ENCODE results near the gene PPFIA1. TPM values are rescaled to one million over a fixed set of nuclear protein-coding genes. Genes with fewer than 3 reads are reported as not detected.

The PPFIA1 gene
- total and polyA plus RNA-seq, 10 of the 15 experiments (the other 5 are each of a cell fraction or from before 2014, with no cell fraction given): 5.2 to 26.2 (median 15.8) TPM

- no peaks in the 10 kb centered on the region for H3K79me2 ChIP-seq (ENCODE audit: control insufficient read depth, insufficient read depth, low read length)
- ATAC-seq (no peak), DNase-seq (ENCODE audit: low read depth, low spot score) (no peak), FAIRE-seq (no peak)
- ChIA-PET CTCF (interaction anchor here (0.9 to 2.6 kb wide), 2 partner anchors 32 to 241 kb away, joined by 3 to 9 read pairs; no protein-coding TSS in a partner anchor), RAD21 (ENCODE audit: unreplicated experiment) (no interaction called here), SMC1A (ENCODE audit: uncharacterized antibody, unreplicated experiment) (interaction anchor here (0.9 kb wide), 1 partner anchor 34 kb away, joined by 3 read pairs; no protein-coding TSS in a partner anchor), POLR2A (no interaction called here)
- H3K36me3 ChIP-seq (ENCODE audit: control insufficient read depth in 2 of 2, insufficient read depth in 2 of 2, low read length in 1 of 2): no peaks in the 10 kb centered on the region
- 60% methylated on average over 8 of the region's 8 CpGs for WGBS (ENCODE audit: insufficient coverage, insufficient replicate concordance, low lambda C conversion rate, missing lambda C conversion rate)
- H3K4me3 ChIP-seq: no peak overlapping the region
- no TSS peak for BruUV-seq (replicated peaks)
- H3K27me3 ChIP-seq (replicated peaks in 1 of 2; ENCODE audit: control insufficient read depth in 2 of 2, insufficient read depth in 2 of 2, low read length in 1 of 2): peaks cover 0 to 5% of the 10 kb centered on the region in 2 experiments; a peak in 3 of 4 replicates
- no peaks in the 10 kb centered on the region; the same call in 2 of the 3 replicates for H3K9me3 ChIP-seq (replicated peaks; ENCODE audit: control insufficient read depth, insufficient read depth, low read length)
- H3K9ac ChIP-seq (ENCODE audit: control insufficient read depth, insufficient read depth, low read length): no peak overlapping the region
- intact Hi-C loops (cut with micrococcal nuclease; ENCODE audit: unreplicated experiment): no loop called here
- no peaks in the 10 kb centered on the region for H4K20me1 ChIP-seq (ENCODE audit: control insufficient read depth, insufficient read depth)
- H3K27ac ChIP-seq (ENCODE audit: control insufficient read depth, insufficient read depth): no peak overlapping the region
- H3K4me2 ChIP-seq (ENCODE audit: control insufficient read depth, insufficient read depth): no peak overlapping the region
- in situ Hi-C loops (cut with MboI): no loop called here
- TF ChIP-seq CBX3 (IDR thresholded peaks at IDR 0.05; ENCODE audit: borderline replicate concordance, low read depth): no peak
- no peak for TF ChIP-seq ETV6 (conservative IDR thresholded peaks at IDR 0.05 in 1 of 2, IDR thresholded peaks at IDR 0.05 in 1 of 2; ENCODE audit: borderline replicate concordance in 1 of 2, low read depth in 1 of 2)
- no peak for TF ChIP-seq PAX8 (IDR thresholded peaks at IDR 0.05)
- peaks cover 2% of the 10 kb centered on the region; the same call in 1 of the 2 replicates for H3K4me1 ChIP-seq (ENCODE audit: control insufficient read depth, insufficient read depth, low read length)
- no peak overlapping the region for H2AFZ ChIP-seq (ENCODE audit: control insufficient read depth, low read depth, low read length)
These were observed 40.2 kb upstream of the PPFIA1 start for GRCh38 chr11:70230151-70230839.

- no peak for FAIRE-seq
- no peak for TF ChIP-seq NBN (IDR thresholded peaks at IDR 0.05)
- TF ChIP-seq SREBF2 (IDR thresholded peaks at IDR 0.05; ENCODE audit: low read length): no peak
- TF ChIP-seq MXI1 (IDR thresholded peaks at IDR 0.05; ENCODE audit: low read depth, low read length): no peak
- no peak for TF ChIP-seq ZNF592 (IDR thresholded peaks at IDR 0.05)
- no peak for TF ChIP-seq CHD4 (IDR thresholded peaks at IDR 0.05)
- TF ChIP-seq LARP7 (IDR thresholded peaks at IDR 0.05): no peak
These were observed 39.4 kb upstream of the PPFIA1 start for GRCh38 chr11:70230840-70231710.

More at GRCh38 chr11:70230840-70231710, 39.4 kb upstream of the PPFIA1 start:
- no peak overlapping the region for H3K9ac ChIP-seq (ENCODE audit: control insufficient read depth, insufficient read depth, low read length)
- ChIA-PET CTCF (interaction anchor here (0.9 kb wide), 1 partner anchor 33 kb away, joined by 3 read pairs; no protein-coding TSS in a partner anchor), RAD21 (ENCODE audit: unreplicated experiment) (no interaction called here), SMC1A (ENCODE audit: uncharacterized antibody, unreplicated experiment) (interaction anchor here (0.9 kb wide), 1 partner anchor 35 kb away, joined by 3 read pairs; no protein-coding TSS in a partner anchor), POLR2A (no interaction called here)
- DNase-seq (ENCODE audit: low read depth, low spot score): no peak
- H3K27ac ChIP-seq (ENCODE audit: control insufficient read depth, insufficient read depth): no peak overlapping the region
- WGBS (ENCODE audit: insufficient coverage, insufficient replicate concordance, low lambda C conversion rate, missing lambda C conversion rate): 48% methylated on average over 22 of the region's 22 CpGs
- ATAC-seq: no peak
- no peaks in the 10 kb centered on the region for H4K20me1 ChIP-seq (ENCODE audit: control insufficient read depth, insufficient read depth)
- peaks cover 0 to 3% of the 10 kb centered on the region in 2 experiments; a peak in 2 of 4 replicates for H3K27me3 ChIP-seq (replicated peaks in 1 of 2; ENCODE audit: control insufficient read depth in 2 of 2, insufficient read depth in 2 of 2, low read length in 1 of 2)
- in situ Hi-C loops (cut with MboI): no loop called here
- BruUV-seq (replicated peaks): no TSS peak
- H3K4me1 ChIP-seq (ENCODE audit: control insufficient read depth, insufficient read depth, low read length): peaks cover 2% of the 10 kb centered on the region; the same call in 1 of the 2 replicates
- H3K79me2 ChIP-seq (ENCODE audit: control insufficient read depth, insufficient read depth, low read length): no peaks in the 10 kb centered on the region
- H3K4me2 ChIP-seq (ENCODE audit: control insufficient read depth, insufficient read depth): no peak overlapping the region
- no peak overlapping the region for H3K4me3 ChIP-seq
- no peaks in the 10 kb centered on the region for H3K36me3 ChIP-seq (ENCODE audit: control insufficient read depth in 2 of 2, insufficient read depth in 2 of 2, low read length in 1 of 2)
- no peak overlapping the region for H2AFZ ChIP-seq (ENCODE audit: control insufficient read depth, low read depth, low read length)
- intact Hi-C loops (cut with micrococcal nuclease; ENCODE audit: unreplicated experiment): no loop called here
- no peaks in the 10 kb centered on the region for H3K9me3 ChIP-seq (replicated peaks; ENCODE audit: control insufficient read depth, insufficient read depth, low read length)

Measured in GM12878 (cell line).